ENCODE results near the gene HAUS7. TPM values are rescaled to one million over a fixed set of nuclear protein-coding genes. Genes with fewer than 3 reads are reported as not detected.

HAUS7 gene
- total and polyA plus RNA-seq, 9 donors: 9.3 to 28.7 (median 18.7) TPM

- no peak overlapping the region for H3K27ac ChIP-seq
- H3K36me3 ChIP-seq: no peaks in the 10 kb centered on the region
- H3K9me3 ChIP-seq: no peaks in the 10 kb centered on the region
- no peaks in the 10 kb centered on the region for H3K4me1 ChIP-seq (ENCODE audit: insufficient read depth)
- WGBS, 3 donors: 81 to 91% (median 86%) methylated on average over 14 of the region's 14 CpGs
- no peak for TF ChIP-seq EP300 (IDR thresholded peaks at IDR 0.05)
- no peak for TF ChIP-seq CTCF (IDR thresholded peaks at IDR 0.05)
- no peak for TF ChIP-seq POLR2A (IDR thresholded peaks at IDR 0.05)
- H3K4me3 ChIP-seq: no peak overlapping the region
- DNase-seq: no peak
- intact Hi-C loops (cut with DNase I): loop anchor here in 1 of 4 donors (10.0 kb wide), 1 partner anchor 468 kb away; no protein-coding TSS in a partner anchor
- H3K27me3 ChIP-seq: no peaks in the 10 kb centered on the region
Measured at GRCh38 chrX:153502796-153503195, 32.4 kb upstream of the HAUS7 start.

GRCh38 chrX:153502131-153502530 is 31.8 kb upstream of the HAUS7 start:
- Histone ChIP-seq H3K4me3 (no peak overlapping the region), H3K4me1 (ENCODE audit: insufficient read depth) (no peaks in the 10 kb centered on the region), H3K27ac (no peak overlapping the region), H3K9me3 (no peaks in the 10 kb centered on the region), H3K36me3 (no peaks in the 10 kb centered on the region), H3K27me3 (no peaks in the 10 kb centered on the region)
- WGBS, 3 donors: 79 to 89% (median 80%) methylated on average over 9 to 10 of the region's 10 CpGs
- TF ChIP-seq EP300 (IDR thresholded peaks at IDR 0.05) (no peak), POLR2A (IDR thresholded peaks at IDR 0.05) (no peak), CTCF (IDR thresholded peaks at IDR 0.05) (no peak)
- DNase-seq: no peak
- intact Hi-C loops (cut with DNase I): loop anchor here in 1 of 4 donors (10.0 kb wide), 1 partner anchor 467 kb away; no protein-coding TSS in a partner anchor

- intact Hi-C loops (cut with DNase I): loop anchor here in 1 of 4 donors (10.0 kb wide), 1 partner anchor 467 kb away; no protein-coding TSS in a partner anchor
- 80 to 89% (median 88%) methylated on average over 8 of the region's 8 CpGs for WGBS, 3 donors
- H3K27ac ChIP-seq: no peak overlapping the region
- DNase-seq: no peak
- H3K4me3 ChIP-seq: no peak overlapping the region
- no peaks in the 10 kb centered on the region for H3K36me3 ChIP-seq
- no peaks in the 10 kb centered on the region for H3K9me3 ChIP-seq
- no peaks in the 10 kb centered on the region for H3K4me1 ChIP-seq (ENCODE audit: insufficient read depth)
- no peaks in the 10 kb centered on the region for H3K27me3 ChIP-seq
- TF ChIP-seq POLR2A (IDR thresholded peaks at IDR 0.05): no peak
Measured at GRCh38 chrX:153501530-153501929, 31.2 kb upstream of the HAUS7 start.

GRCh38 chrX:153500676-153501280 is 30.4 kb upstream of the HAUS7 start:
- no peak overlapping the region for H3K4me3 ChIP-seq
- H3K36me3 ChIP-seq: no peaks in the 10 kb centered on the region
- no peaks in the 10 kb centered on the region for H3K4me1 ChIP-seq (ENCODE audit: insufficient read depth)
- 85 to 88% (median 88%) methylated on average over 9 of the region's 9 CpGs for WGBS, 3 donors
- no peak overlapping the region for H3K27ac ChIP-seq
- intact Hi-C loops (cut with DNase I): loop anchor here in 1 of 4 donors (10.0 kb wide), 1 partner anchor 466 kb away; no protein-coding TSS in a partner anchor
- no peaks in the 10 kb centered on the region for H3K27me3 ChIP-seq
- no peaks in the 10 kb centered on the region for H3K9me3 ChIP-seq
- TF ChIP-seq POLR2A (IDR thresholded peaks at IDR 0.05) (no peak), CTCF (IDR thresholded peaks at IDR 0.05) (no peak), EP300 (IDR thresholded peaks at IDR 0.05) (no peak)
- no peak for DNase-seq

- Histone ChIP-seq H3K27ac (no peak overlapping the region), H3K36me3 (no peaks in the 10 kb centered on the region), H3K9me3 (no peaks in the 10 kb centered on the region), H3K27me3 (no peaks in the 10 kb centered on the region), H3K4me1 (ENCODE audit: insufficient read depth) (no peaks in the 10 kb centered on the region), H3K4me3 (no peak overlapping the region)
- DNase-seq: no peak
- 56 to 65% (median 60%) methylated on average over 10 to 17 of the region's 17 CpGs for WGBS, 3 donors
- intact Hi-C loops (cut with DNase I): loop anchor here in 1 of 4 donors (10.0 kb wide), 1 partner anchor 465 kb away; no protein-coding TSS in a partner anchor
- TF ChIP-seq POLR2A (IDR thresholded peaks at IDR 0.05) (no peak), CTCF (IDR thresholded peaks at IDR 0.05) (no peak), EP300 (IDR thresholded peaks at IDR 0.05) (no peak)
Measured at GRCh38 chrX:153499876-153500275, 29.5 kb upstream of the HAUS7 start.
